ENCODE measurements around the gene CLDN16.
A peak's percentile ranks its signal among the peaks of the same experiment; 100 is the strongest.

The CLDN16 gene

DNA sequence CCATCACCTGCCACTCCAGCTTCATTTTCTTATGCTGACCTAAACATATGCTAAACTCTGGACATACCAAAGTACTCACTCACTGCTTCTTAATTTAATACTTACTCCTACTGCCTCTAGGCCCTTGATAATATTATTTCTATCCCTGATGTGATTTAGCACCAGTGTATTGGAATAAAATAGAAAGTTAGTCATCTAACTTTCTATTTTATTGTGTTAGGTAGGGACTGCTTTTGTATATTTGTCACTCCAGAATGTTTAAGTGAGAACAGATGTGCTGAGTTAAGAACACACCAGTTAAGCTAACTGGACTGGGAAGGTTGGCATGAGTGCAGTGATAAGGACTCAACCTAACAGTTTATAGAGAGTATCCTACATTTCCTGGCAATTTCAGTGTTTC is 6.5 kb upstream of the CLDN16 start:
- DNase-seq: no peak

DNA sequence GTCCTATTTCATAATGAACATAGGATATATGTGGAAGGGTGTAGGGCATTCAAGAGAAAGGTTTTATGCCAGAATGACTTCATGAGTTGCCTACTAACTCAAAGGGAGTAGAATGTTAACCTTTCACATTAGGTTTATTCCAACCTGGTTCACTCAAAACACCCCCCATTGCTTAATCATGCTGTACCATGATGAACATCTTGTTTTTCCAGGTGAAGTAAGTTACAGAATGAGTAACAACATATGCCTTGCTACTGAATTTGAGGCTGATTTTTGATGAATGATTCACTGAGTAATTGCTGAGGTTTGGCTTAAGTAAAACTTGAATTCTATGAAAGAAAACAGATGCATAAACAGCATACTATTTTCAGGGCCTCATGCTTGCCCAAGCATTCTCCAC is 5.9 kb upstream of the CLDN16 start:
- no peak for DNase-seq

DNA sequence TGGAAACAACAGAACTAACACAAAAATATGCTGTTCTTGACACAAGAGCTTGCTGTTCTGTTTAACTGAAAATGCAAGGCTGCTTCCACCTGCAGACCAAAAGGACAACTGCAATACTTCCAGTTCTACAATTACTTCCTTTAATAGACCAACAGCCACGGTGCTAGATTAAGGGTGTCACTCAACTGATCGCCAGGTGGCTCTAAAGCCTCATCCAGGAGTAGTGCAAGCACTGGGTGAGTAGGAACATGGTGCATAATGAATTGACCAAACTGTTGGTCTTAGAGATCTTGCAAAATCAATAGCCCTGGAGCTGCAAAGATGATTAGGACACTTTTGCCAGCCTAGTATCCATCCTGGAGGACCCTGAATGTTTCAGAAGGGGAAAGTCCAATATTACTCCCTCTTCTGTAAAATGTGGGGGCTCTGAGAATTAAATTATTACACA is 3.6 kb upstream of the CLDN16 start:
- no peak for DNase-seq

DNA sequence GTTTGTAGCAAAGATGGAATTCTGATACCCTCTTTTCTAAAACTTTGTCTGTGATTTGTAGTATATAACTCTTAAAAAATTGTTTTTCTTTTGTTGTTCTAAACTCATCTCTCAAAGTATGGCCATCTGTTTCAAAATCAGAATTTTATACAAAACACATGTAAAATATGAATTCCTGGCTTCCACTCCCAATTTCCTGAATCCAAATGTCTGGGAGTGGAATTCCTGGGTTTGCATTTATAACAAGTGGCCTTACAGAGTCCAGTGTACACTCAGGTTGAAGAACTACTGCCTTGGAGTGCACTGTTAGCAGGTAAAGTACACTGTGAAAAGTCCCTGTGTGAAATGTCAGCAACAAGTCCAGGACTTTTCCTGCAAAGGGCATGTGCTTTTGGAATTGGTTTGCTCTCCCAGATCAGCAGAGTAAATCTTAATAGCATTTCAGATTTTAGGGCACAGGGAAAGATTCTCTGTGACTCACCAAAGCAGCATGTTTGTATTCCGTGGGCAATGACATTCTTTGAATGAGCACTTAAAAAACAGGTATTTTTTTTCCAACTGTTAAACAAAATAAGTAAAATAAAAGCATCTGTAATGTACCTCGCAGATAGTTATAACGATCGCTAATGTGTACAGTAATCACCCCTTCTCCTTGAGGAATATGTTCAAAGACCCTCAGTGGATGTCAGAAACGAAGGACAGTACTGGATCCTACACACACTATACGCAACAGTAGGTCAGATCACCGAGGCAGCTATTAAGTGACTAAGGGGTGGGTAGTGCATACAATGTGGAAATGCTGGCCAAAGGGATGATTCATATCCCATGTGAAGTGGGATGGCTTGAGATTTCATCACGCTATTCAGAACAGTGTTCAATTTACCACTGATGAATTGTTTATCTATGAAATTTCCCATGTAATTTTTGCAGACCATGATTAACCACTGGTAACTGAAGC is 2.0 kb upstream of the CLDN16 start:
- no peak for DNase-seq

GRCh38 chr3:190388703-190389102 is 740 bp downstream of the CLDN16 start:
- DNase-seq: no peak

DNA sequence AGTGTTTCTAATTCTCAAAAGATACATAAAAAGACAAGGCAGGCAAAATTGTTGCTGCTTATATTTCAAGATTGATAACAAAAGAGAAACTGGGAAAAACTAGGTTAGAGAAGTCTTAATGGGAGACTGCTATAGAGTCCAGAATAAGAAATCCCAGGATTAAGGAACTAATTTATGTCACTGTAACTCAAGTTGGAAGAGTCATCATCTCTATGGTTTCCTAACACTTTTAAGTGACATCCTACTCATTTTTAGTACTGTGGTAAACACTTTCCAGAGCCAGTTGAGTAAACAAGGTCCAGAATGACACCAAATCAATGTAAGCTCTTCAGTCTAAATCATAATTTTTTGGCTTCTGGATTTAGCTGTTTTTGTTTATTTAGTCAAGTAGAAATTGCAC is 8.0 kb downstream of the CLDN16 start:
- no peak for DNase-seq

- DNase-seq: no peak
Observed at GRCh38 chr3:190397889-190398288, 9.9 kb downstream of the CLDN16 start.

DNA sequence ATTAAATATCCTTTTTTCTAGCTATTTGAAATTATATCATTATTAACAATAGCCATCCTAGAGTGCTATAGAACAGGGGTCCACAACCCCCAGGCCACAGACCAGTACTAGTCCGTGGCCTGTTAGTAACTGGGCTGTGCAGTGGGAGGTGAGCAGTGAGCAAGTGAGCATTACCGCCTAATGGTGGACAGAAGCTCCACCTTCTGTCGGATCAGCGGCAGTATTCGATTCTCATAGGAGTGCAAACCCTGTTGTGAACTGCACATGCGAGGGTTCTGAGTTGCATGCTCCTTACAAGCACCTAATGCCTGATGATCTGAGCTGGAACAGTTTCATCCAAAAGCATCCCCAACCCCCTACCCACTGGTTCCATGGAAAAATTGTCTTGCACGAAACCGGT is 11.7 kb downstream of the CLDN16 start:
- no peak for DNase-seq

GRCh38 chr3:190401963-190402362 is 14.0 kb downstream of the CLDN16 start:
- DNase-seq: no peak

DNA sequence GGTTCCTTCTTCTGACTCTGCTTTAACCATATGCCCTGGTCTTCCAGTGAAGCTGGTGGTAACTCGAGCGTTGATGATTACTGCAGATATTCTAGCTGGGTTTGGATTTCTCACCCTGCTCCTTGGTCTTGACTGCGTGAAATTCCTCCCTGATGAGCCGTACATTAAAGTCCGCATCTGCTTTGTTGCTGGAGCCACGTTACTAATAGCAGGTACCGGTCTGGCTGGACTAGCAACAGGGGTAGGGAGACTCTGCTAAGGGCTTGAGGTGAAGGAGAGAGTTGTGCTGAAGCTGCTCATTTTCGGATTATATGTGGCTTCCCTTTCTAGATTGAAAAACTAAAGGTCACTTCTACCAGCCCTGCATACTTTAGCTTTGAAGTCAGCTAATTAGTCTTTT is 16.8 kb downstream of the CLDN16 start:
- no peak for DNase-seq

- DNase-seq: no peak
Observed at GRCh38 chr3:190414297-190414696, 26.3 kb downstream of the CLDN16 start.

GRCh38 chr3:190424108-190424477 is 36.1 kb downstream of the CLDN16 start:
- DNase-seq: no peak

- DNase-seq: peak; percentile 63
Observed at GRCh38 chr3:190424478-190425439, 36.8 kb downstream of the CLDN16 start.

GRCh38 chr3:190425833-190426232 is 37.9 kb downstream of the CLDN16 start:
- no peak for DNase-seq

GRCh38 chr3:190426806-190427507 is 39.0 kb downstream of the CLDN16 start:
- no peak for DNase-seq

GRCh38 chr3:190429681-190430080 is 41.7 kb downstream of the CLDN16 start:
- no peak for DNase-seq

DNA sequence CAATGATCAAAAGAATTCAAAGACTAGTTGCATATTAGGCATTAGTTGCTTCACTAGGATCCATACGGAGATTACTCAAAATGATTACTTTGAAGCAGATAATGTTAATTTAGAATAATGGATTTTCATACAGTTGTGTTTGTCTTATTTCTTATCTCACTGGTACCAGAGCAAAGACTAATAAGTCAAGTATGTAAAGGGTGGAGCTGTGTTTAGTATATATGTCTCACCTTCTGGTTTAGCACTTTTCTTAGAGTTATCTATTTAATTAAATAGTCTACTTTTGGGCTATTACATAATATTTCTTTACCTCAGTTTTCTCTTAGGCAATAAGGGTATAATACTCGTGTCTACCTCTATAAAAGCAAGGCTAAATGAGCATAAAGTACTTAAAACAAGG is 42.9 kb downstream of the CLDN16 start:
- DNase-seq: no peak

DNA sequence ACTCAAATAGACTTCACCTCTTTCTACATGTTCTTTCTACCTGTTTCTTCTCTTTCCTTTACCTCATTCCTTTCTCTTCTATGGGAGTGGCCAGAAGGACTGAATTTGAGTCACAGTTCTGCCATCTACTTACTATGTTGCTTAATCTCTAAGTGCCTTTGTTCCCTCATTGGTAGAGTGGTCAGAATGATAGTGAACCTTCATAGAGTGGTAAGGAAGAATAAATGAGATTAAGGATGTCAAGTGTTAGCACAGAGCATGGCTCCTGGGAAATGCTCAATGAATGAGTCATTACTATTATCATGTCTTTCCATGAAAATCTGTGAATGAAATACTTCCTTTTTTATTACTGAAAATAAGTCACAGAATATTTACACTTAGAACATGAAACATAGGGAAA is 44.3 kb downstream of the CLDN16 start:
- DNase-seq: no peak

DNA sequence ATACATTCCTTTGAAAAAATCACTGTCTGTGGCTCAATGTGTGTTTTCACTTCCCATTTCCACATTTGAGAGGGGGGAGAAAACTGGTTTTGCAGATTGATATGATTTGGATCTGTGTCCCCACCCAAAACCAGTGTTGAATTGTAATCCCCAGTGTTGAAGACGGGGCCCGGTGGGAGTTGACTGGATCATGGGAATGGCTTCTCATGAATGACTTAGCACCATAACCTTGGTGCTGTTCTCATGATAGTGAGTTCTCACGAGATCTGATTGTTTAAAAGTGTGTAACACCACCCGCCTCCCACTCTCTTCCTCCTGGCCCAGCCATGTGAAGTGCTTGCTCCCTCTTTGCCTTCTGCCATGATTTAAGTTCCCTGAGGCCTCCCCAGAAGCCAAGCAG is 45.7 kb downstream of the CLDN16 start:
- DNase-seq: no peak

DNA sequence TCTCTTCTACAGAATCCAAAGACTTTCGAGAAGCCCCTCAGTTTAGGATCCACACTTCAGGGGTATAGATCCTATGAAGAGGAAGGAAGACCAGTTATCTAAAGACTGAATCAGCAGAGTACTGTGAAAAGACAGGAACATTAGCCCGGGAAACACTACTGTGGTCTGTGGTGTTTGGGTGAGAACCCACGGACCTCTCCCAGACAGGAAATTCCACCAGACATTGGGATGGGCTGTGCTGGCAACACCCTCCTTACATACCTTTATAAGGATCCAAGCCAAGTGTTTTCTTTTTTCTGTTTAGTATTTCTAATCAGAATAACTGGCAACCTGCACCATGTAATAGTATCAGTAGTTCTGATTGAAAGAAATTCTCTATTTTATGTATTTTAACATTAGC is 47.7 kb downstream of the CLDN16 start:
- no peak for DNase-seq

GRCh38 chr3:190436331-190436730 is 48.4 kb downstream of the CLDN16 start:
- no peak for DNase-seq

GRCh38 chr3:190442240-190442639 is 54.3 kb downstream of the CLDN16 start:
- no peak for DNase-seq

GRCh38 chr3:190443257-190443656 is 55.3 kb downstream of the CLDN16 start:
- no peak for DNase-seq
